GM12864 (cell line): ENCODE results near the gene CNBP.

Experiments
- DNase-seq: peaks from one replicate; pipeline ENCODE4 v3.0.0-alpha.2; 2011; ENCODE audit warnings: low read depth
- H3K4me3 ChIP-seq: 2 replicates; pipeline ENCODE4 v1.5.1; 2011; ENCODE audit warnings: mild to moderate bottlenecking, low read depth, low read length, control low read depth
- CTCF ChIP-seq: IDR thresholded peaks from 2 replicates; pipeline ENCODE4 v1.5.1; 2011; ENCODE audit warnings: low read depth, mild to moderate bottlenecking, moderate library complexity, low read length, control low read depth, inconsistent platforms; ENCODE audit errors: missing control alignments

The CNBP gene

GRCh38 chr3:129218742-129219141 is 35.0 kb upstream of the CNBP start:
- TF ChIP-seq CTCF = no peak
- no peak for DNase-seq

GRCh38 chr3:129213238-129213637 is 29.5 kb upstream of the CNBP start:
- TF ChIP-seq CTCF = no peak
- no peak for DNase-seq

More at GRCh38 chr3:129218742-129219141, 35.0 kb upstream of the CNBP start:
- H3K4me3 ChIP-seq = no peak overlapping the region

GRCh38 chr3:129211772-129212171 is 28.1 kb upstream of the CNBP start:
- DNase-seq = no peak
- H3K4me3 ChIP-seq = no peak overlapping the region
- TF ChIP-seq CTCF = no peak

More at GRCh38 chr3:129213238-129213637, 29.5 kb upstream of the CNBP start:
- no peak overlapping the region for H3K4me3 ChIP-seq

- DNase-seq = no peak
- TF ChIP-seq CTCF = no peak
- H3K4me3 ChIP-seq = no peak overlapping the region
These were observed 27.6 kb upstream of the CNBP start for GRCh38 chr3:129211345-129211744.

- no peak for DNase-seq
- TF ChIP-seq CTCF = no peak
- no peak overlapping the region for H3K4me3 ChIP-seq
These were observed 23.8 kb upstream of the CNBP start for GRCh38 chr3:129207479-129207878.

- DNase-seq = no peak
- no peak overlapping the region for H3K4me3 ChIP-seq
- TF ChIP-seq CTCF = no peak
These were observed 21.6 kb upstream of the CNBP start for GRCh38 chr3:129205109-129205832.

GRCh38 chr3:129204473-129204872 is 20.8 kb upstream of the CNBP start:
- TF ChIP-seq CTCF = no peak
- no peak overlapping the region for H3K4me3 ChIP-seq
- DNase-seq = no peak
